RPMI7951 (cell line): ENCODE measurements around the gene SNX18. TPM values are rescaled to one million over a fixed set of nuclear protein-coding genes. Genes with fewer than 3 reads are reported as not detected.
"Not testable (repeated sequence)": the region's sequence is repeated elsewhere in the genome, so short reads cannot be mapped to it uniquely, and the experiment has no call there.

Experiments used
- DNase-seq: peaks from one replicate; pipeline ENCODE4 v3.0.0-alpha.2; 2012; ENCODE audit warnings: low read depth
- total RNA-seq: library from RNA; depleted of rRNA; stranded (reverse); fragments of >200 nt; shearing (Covaris generic); gene quantifications from 2 replicates; pipeline ENCODE4 v1.2.3, GENCODE V29; 2014

SNX18 gene
- total RNA-seq, 1 experiment from 2014 or later: 9.5 TPM

DNA sequence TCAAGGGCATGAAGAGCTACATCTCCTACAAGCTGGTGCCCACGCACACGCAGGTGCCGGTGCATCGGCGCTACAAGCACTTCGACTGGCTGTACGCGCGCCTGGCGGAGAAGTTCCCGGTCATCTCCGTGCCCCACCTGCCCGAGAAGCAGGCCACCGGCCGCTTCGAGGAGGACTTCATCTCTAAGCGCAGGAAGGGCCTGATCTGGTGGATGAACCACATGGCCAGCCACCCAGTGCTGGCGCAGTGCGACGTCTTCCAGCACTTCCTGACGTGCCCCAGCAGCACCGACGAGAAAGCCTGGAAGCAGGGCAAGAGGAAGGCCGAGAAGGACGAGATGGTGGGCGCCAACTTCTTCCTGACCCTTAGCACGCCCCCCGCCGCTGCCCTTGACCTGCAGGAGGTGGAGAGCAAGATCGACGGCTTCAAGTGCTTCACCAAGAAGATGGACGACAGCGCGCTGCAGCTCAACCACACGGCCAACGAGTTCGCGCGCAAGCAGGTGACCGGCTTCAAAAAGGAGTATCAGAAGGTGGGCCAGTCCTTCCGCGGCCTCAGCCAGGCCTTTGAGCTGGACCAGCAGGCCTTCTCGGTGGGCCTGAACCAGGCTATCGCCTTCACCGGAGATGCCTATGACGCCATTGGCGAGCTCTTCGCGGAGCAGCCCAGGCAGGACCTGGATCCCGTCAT lies 1.4 kb downstream of the SNX18 start:
- no peak for DNase-seq

GRCh38 chr5:54519509-54519876 lies 1.9 kb downstream of the SNX18 start:
- DNase-seq: no peak

DNA sequence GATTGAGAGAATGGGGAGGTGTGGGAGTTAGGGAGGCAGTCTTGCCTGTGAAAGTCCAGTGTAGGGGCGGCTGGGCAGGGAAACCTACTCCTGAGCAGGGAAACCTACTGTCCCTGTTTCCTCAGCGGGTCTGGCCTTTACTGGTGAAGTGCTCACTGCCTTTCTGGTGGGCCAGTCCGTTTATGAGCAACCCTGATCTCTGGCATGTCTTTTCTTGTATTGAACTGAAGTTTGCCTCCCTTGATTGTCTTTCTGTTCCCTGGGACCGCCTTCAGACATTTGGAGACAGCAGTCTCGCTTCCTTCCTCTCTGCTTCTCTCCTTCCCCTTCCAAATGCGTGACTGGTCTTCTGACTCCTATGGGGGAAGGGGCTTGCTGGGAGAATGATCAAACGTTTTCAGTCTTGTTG lies 2.9 kb downstream of the SNX18 start:
- DNase-seq: peak; percentile 36

GRCh38 chr5:54520940-54521339 lies 3.4 kb downstream of the SNX18 start:
- no peak for DNase-seq

DNA sequence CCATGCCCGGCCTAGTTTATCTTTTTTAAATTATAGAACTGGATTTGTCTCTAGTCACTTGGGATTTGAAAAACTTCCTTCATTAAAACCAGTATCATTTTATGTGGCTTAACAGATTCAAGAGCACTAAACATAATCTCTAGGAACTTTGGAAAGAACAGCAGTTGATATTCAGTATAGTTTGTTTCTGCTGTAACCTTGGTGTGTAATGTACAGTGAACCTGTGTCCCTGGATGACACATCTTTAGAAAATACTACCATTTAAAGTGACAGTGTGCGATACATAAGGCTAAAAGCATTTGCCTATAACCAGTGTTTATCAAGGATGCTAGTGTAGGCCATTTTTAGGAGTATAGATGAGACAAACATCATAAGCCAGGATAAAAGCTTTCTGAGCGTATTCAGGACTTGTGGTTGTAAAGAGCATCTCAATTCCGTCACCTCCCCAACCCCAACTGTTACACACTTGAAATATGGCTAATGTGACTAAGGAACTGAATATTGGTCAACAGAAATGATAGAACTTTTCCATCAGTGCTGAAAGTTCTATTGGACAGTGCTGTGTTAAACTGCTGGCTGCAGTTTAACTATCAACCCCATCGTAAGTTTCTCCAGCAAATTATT lies 4.4 kb downstream of the SNX18 start:
- no peak for DNase-seq

GRCh38 chr5:54523534-54523933 lies 6.0 kb downstream of the SNX18 start:
- DNase-seq: no peak

- no peak for DNase-seq
Observed at GRCh38 chr5:54524082-54524481, 6.5 kb downstream of the SNX18 start.

DNA sequence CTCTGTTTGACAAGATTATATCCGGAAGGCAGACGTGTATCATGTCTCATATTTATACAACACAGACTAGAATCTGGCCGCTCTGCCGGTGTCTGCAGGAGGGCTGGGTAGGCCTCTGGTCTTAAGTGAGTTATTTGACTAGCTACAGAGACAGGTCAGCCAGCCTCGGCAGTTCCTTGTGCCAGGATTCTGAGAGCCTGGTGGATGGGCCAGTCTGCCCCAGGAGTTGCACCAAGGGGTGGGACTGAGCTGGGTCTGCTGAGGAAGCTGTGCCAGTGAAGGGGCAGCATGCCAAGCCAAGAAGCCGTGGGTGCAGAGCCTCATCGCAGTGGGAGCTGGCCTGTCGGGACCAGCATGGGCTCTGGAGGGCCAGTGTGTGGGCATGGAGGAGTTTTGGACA lies 7.1 kb downstream of the SNX18 start:
- no peak for DNase-seq

- no peak for DNase-seq
Observed at GRCh38 chr5:54525261-54525660, 7.7 kb downstream of the SNX18 start.

DNA sequence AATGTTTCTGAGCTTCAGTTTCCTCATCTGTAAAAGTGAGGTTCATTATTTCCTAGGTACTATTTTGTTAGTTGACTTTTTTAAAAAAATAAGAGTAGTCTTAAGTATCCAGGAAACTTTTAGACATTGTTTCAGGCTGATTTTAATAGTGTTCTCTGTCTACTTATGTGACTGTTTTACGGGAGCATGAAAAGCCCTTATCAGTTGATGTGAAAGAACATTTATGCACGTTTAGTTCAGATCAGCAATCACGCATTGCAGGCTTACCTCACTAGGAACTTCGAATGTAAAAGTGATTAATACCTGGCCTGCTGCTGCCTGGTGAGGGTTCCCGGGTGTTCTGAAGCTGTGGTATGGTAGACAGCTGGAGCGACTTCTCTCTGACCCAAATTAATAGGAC lies 8.1 kb downstream of the SNX18 start:
- DNase-seq: no peak

- DNase-seq: no peak
Observed at GRCh38 chr5:54526604-54527288, 9.2 kb downstream of the SNX18 start.

- no peak for DNase-seq
Observed at GRCh38 chr5:54528633-54529209, 11.2 kb downstream of the SNX18 start.

- peak; percentile 36 for DNase-seq
Observed at GRCh38 chr5:54529565-54529964, 12.0 kb downstream of the SNX18 start.

DNA sequence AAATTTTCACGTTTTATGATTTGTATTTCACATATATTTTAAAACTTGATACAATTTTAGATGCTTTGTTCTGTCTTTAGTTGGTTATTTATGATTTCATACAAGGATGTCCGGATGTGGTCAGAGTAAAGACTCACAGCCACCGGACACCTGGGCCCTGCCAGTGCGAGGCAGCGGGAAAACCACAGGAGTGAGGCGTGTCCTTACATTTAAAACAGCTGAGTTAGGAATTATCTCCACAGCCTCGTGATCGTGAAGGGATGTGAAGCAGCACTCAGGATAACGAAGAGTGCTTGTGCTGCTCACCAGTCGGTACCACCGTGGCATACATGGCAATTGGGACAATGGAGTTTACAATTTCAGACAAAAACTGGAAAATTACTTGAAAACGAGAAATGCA lies 14.0 kb downstream of the SNX18 start:
- DNase-seq: peak; percentile 62

GRCh38 chr5:54533541-54534190 lies 16.1 kb downstream of the SNX18 start:
- no peak for DNase-seq

DNA sequence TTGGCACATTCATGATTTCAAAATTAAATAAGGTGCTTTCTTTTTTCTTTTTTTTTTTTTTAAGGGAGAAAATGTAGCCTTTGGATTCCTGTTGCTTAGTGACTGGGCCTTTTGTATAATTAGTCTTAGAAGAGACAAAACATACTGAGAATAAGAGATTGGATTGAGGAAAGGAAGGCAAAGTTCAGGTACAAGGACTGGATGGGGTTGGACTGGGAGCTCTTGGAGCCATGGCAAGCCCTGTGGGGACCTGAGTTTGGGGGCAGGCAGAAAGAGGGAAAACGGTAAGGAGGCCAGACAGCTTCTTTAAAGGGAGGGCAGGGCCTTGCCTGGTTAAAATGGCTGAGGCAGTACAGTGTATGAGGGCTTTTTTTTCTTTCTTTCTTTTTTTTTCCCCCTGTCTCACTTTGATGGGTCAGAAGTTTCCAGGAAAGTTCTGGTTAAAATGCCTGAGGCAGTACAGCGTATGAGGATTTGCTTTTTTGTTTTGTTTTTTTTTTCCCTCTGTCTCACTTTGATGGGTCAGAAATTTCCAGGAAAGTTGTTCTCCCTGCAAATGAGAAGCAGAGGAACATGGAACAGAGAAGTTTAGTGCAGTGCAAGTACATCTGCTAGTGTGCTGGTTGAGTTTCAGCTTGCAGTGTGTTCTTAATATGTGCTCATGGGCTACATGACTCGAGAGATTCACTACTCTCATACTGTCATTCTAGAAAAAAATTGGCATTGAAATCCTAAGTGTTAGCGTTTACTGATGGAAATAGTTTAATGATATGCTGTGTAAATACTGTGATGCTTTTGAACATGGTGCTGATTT lies 16.8 kb downstream of the SNX18 start:
- no peak for DNase-seq

GRCh38 chr5:54535149-54535844 lies 17.7 kb downstream of the SNX18 start:
- DNase-seq: no peak

- DNase-seq: not testable (repeated sequence)
Observed at GRCh38 chr5:54536375-54536774, 18.8 kb downstream of the SNX18 start.

DNA sequence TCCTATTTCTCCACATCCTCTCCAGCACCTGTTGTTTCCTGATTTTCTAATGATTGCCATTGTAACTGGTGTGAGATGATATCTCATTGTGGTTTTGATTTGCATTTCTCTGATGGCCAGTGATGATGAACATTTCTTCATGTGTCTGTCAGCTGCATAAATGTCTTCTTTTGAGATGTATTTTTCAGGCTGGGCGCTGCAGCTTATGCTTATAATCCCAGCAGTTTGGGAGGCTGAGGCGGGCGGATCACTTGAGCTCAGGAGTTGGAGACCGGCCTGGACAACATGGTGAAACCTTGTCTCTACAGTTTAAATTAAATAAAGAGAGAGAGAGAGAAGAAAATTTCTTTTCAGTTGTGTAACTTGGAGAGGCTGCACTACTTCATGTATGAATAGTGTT lies 19.3 kb downstream of the SNX18 start:
- DNase-seq: not testable (repeated sequence)

DNA sequence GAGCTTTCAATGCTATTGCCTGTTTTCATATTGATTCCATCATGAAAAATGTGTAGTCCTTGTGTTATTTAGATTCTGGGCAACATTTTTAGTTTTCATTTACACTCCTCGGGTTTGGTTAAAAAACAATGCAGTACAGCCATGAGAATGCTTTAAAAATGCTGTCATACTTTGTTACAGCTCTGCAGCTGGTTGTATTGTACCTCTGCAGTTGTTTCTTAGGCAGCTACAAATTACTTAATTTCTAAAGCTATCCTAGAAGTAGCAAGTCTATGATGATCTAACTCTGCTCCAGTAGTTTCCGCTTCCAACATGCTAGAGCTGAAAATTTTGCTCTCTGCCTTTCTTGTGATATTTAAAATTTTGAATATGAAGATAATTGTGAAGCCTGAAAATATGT lies 20.2 kb downstream of the SNX18 start:
- DNase-seq: no peak

DNA sequence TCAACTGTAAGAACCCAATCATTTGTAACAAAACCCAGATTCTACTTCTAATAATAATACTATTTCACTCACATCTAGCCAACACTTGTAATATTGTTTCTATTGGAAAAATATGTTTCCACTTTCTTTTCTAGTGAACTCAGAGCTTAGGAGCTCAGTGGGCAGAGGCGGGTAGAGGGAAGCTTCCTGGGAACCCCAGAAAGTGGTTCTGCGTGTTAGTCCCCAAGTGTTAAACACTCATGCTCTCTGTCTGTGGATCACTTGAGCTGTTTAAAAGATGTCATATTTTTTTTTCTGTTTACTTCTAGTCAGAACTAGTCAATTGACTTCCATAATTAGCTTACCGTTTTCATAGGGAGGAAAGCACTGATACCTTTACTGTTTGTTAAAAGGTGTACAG lies 20.6 kb downstream of the SNX18 start:
- no peak for DNase-seq
